HuH-7 (cell line): ENCODE data around the gene EXOC1.
A peak's percentile ranks its signal among the peaks of the same experiment; 100 is the strongest.
"Not testable (repeated sequence)": the region's sequence is repeated elsewhere in the genome, so short reads cannot be mapped to it uniquely, and the experiment has no call there.

Source experiments
- DNase-seq: peaks from one replicate; pipeline ENCODE4 v3.0.0; 2011; ENCODE audit warnings: low spot score

Gene EXOC1

DNA sequence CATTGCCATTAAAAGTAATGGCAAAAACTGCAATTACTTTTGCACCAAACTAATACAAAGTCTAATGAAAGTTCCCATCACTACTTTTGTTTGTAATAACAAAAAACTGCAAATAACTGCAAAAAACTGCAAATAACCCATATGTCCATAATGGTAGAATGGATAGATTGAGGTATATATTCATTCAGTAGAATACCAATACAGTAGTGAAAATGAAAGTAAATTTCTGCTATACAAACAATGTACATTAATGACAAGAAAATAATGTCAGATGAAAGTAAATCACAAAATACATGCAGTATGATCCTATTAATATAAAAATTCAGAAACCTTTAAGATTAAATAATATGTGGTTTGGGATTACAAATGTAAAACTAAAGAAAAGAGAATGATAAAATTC lies 54.0 kb downstream of the EXOC1 start:
- no peak for DNase-seq

DNA sequence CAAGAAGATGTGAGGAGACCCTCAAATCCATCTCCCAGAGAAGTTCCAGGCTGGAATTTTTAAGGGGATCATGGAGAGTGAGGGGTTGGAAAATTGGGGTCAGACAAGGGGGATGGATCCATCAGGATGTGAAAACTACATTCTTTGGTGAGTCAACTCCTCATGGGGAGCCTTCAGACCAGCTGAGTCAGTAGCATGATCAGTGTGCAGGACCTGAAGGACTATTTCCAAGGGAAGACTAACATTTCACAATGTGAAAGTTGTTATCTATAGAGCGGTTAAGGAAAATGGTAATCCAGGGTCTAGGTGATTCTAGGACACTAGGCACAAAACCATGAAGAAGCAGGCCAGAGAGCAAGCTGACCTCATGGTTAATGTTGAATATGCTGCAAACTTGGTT lies 56.7 kb downstream of the EXOC1 start:
- no peak for DNase-seq

DNA sequence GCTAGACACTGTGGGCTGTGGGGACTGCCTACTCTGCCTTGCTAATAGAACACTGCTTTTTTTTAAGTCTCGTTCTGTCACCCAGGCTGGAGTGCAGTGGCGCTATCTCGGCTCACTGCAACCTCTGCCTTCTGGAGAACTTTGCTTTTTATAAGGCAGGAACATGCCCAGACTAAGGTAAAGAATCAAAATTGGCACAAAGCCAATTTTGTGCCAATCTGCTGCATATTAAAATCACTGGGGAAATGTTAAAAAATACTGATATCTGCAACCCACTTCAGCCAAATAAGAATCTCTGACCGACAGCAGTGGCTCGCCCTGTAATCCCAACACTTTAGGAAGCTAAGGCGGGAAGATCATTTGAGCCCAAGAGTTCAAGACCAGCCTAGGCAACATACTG lies 58.8 kb downstream of the EXOC1 start:
- DNase-seq: no peak

DNA sequence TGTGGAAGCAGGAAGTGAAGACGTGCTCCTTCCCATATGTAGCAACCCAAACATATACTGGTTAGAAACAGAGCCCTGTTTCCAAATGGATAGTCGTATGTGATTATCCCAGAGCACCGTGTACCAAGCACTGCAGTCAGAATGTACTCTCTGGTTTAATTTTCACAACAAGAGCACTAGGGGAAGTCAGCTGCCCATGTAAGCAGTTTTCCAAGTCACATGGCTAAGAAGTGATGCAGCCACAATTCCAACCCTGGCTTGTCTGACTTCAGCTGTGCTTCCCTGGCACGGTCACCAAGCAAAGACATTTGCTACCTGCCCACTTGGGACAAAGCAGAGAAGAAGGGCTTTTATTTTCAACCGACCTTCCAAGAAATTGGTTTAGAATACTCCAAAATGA lies 67.1 kb downstream of the EXOC1 start:
- no peak for DNase-seq

DNA sequence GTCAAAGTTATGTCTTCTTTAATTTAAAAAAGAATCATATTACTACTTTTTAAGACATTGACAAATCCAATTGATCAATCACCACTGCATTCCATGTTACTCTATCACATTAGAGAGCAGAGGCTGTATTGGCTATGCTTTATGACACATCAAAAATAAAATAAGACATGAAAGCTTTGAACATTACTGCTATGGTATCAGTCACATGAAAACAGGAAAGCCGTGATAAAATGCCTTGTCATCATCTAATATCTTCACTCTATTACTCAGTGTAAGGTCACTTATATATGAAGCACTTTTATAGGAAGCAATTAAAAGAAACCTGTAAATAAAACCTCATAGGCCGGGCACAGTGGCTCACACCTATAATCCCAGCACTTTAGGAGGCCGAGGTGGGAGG lies 67.6 kb downstream of the EXOC1 start:
- DNase-seq: no peak

DNA sequence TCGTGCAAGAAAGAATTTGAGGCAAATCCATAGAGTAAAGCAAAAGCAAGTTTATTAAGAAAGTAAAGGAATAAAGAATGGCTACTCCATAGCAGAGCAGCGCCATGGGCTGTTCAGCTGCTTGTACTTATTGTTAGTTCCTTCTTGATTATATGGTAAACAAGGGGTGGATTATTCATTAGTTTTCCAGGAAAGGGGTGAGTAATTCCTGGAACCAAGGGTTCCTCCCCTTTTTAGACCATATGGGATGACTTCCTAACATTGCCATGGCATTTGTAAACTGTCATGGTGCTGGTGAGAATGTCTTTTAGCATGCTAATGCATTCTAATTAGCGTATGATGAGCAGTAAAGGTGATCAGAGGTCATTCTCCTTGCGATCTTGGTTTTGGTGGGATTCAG lies 71.8 kb downstream of the EXOC1 start:
- DNase-seq: no peak

DNA sequence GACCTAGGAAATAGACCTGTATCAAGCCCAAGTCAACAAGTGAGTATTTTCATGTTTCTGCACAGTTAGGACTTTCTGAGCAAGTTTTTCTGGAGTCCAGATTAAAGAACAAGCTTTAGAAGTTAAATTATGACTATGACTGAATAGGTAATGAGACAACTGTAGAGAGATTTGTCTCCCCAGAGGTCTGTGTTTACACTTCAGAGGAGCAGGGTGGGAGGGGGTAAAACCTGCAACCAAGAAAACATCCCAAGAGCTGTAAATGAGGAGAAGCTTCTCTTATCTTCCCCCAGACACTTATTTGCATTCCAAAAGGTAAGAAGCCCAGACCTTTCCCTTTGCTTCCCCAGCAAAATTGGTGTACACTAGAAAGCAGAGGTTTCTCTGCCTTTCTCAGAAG lies 73.2 kb downstream of the EXOC1 start:
- DNase-seq: no peak

DNA sequence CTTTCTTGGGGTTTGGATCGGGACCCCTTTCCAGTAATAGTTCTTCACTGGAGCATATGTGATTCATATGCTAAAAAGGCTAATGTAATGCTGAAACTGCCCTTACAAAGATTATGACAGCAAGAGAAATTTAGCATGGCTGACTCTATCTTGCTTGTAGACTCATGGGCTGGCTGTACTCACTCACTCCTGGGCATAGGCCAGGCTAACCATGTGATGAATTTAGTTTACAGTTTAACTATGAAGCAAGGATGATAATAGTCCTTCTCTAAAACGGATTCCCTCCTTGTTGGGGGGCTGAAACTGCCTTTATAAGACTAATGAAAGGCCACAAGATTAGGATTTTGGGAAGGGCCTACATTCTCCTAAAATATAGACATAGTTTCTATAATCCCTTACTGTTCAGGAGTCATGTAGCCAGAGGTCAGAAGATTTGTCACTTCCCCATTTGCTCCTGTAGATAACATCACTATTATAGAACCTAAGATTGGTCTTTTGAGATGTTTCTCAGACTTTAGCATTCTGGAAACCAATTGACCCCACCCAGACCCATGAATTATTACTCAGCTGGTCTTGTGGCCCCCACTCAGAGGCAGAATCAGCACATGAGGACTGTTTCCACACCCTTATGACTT lies 74.5 kb downstream of the EXOC1 start:
- no peak for DNase-seq

DNA sequence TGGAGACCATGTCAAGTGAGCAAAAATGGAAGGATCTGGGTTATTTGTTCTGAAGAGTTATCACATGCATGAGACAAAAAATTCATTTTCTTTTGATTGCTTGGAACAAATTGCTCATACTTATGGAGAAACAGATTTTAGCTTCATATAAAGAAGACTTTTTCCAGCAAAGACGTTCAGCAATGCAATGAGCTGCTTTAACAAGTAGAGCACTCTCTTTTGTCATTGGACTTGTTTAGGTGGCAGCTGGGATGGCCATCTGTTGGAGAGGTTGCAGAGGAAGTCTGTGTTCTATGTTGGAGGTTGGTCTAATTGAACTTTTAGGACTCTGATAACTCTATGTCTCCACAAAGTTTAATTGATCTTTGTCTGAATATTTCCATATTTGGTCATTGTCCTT lies 75.4 kb downstream of the EXOC1 start:
- DNase-seq: no peak

DNA sequence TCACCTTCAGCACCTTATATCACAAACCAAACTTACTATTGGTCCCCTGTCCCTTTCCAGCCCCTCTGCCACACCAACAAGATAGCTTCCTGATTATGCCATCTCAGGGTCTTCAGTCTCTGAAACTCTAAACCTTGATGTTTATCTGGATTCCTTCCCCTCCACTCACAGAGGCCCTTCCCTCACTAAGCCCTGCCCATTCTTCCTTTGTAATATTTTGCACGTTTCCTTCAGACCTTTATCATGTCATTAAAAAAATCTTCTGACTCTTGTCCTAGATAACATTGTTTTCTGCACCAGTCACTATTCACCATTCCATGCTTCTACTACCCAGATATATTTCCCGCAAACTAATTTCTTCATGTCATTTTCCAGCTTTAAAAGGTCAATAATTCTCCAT lies 77.6 kb downstream of the EXOC1 start:
- DNase-seq: no peak

DNA sequence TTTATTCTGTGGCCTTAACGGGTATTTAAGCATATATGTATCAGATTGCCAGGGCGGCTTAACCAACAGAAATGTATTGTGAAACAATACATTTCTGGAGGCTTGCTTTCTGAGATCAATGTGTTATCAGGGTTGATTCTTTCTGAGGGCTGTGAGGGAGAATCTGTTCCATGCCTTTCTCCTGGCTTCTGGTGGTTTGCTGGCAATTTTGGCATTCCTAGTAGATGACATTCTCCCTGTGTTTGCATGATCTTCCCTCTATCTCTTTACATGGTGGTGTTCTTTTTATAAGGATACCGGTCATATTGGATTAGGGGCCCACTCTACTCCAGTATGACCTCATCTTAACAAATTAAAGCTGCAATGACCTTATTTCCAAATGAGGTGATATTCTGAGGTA lies 78.4 kb downstream of the EXOC1 start:
- DNase-seq: no peak

DNA sequence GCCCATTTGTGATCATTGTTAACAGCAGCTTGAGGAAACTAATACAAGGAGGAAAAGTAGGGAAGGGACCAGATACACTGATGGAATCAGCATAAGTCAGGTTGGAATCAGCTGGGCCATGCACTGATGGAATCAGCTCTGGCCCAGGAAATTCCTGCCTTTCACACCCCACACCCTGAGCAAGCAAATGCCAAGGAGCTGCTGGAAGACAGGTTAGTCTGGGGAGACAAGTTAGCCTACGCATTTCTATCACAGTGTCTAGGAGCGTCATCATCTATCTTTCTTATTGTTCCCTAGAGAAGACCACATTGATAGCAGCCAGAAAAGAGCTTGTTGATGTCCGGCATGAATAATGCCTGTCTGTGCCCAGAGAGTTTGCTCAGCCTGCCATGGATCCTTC lies 79.1 kb downstream of the EXOC1 start:
- no peak for DNase-seq

DNA sequence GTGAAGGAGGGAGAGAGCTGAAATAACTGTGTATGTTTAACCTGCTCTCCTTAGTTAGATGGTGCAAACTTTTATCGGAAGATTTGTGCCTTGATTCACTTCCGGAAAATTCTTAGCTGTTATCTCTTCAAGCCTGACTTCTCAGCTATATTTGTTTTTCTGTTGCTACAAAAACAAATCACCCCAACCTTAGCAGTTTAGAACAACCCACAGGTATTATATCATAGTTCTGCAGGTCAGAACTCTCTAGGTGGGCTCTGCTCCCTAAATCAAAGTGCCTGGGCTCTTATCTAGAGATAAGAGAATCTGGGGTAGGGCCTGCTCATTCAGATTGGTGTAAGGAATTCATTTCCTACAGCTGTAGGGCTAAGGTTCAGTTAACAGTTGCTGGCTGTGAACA lies 80.2 kb downstream of the EXOC1 start:
- DNase-seq: no peak

DNA sequence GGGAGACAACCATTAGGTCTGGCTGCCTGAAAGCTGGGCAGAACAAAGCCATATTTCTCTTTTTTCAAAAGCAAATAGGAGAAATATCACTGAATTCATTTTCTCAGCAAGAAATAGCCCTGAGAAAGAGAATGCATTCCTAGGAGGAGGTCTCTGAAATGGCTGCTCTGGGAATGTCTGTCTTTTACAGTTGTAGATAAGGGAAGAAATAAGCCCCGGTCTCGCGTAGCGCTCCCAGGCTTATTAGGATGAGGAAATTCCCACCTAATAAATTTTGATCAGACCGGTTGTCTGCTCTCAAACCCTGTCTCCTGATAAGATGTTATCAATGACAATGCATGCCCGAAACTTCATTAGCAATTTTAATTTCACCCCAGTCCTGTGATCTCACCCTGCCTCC lies 82.5 kb downstream of the EXOC1 start:
- not testable (repeated sequence) for DNase-seq

DNA sequence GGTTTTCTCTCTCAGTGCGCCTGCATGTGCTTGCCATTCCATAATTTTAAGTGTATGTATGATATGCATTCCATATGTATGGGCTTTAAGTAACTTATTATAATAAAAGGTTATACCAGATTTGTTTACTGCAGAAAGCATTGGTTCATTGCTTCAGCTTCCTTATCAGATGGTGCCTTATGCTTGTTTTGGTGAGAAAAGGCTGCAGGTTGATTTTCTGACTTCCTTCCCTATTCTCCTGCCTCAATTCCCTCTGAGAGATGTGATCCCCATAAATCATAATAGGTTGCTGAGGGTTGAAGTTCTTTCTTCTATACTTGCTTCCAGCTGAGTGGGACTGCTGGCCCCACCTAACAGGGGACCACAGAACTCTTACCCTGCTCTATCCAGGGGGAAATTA lies 85.0 kb downstream of the EXOC1 start:
- DNase-seq: no peak

DNA sequence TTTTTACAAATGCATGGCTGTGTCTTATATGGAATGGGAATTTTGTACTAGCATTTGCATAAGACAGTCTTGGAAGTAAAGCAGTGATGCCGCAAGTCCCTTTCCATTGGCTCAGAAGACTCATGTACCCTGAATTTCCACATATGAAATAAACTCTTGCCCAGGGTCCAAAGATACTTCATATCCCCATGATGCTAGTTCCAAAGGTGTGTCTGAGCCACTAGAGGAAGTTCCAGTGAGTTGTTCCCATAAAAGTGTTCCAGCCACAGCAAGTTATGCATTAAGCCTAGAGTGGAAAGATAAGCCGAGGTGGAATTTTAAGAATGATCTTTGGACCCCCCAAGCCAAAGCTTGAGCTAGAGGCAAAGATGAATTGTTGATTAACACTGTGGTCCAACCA lies 86.0 kb downstream of the EXOC1 start:
- DNase-seq: no peak

DNA sequence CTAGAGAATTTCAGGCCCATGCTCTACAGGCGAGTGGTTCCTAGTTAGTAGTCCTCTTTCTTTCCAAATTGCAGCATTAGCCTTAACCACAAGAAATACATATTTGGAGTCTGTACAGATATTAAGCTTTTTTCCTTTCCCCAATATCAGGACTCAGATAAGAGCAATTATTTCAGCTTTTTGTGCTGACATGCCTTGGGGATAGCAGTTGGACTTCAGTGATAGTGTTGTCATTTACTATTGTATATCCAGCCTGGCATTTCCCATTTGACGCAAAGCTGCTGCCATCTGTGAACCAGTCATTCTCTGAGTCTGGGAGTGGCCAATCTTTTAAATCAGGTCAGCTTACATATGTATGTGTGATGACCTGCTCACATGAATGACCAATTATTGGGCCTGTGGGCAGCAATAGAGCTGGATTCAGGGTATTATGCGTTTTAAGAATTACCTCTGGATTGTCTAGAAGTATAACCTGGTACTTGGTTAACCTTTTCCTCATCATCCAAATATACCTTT lies 88.5 kb downstream of the EXOC1 start:
- no peak for DNase-seq

DNA sequence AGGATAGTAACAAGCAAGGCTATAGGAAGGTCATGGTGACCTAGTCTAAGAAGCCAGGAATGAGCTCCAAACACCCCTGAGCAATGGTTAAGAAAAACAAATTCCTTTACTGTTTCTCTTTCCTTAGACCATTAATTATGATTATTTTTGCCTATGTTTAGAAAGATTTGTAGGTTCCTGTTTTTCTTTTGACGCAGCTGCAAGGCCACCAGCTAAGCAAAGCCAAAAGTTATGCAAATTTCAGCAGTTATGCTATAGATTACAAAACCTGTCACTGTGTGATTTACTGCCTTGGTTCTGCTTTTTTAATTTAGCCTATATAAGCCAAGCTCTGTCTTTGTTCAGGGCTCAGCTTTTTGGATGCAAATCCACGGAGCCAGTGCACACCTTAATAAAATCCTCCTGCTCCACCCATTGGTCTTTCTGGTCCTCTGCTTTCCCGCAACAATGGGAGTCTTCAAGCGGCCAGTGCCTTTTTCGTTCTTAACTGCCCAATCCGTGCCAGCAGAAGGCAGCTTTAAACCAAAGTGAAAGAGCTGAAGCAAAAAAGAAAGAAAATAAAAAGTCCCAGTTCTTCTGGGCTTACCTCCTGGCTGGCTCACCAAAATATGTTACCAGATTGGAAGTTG lies 93.9 kb downstream of the EXOC1 start:
- DNase-seq: no peak

DNA sequence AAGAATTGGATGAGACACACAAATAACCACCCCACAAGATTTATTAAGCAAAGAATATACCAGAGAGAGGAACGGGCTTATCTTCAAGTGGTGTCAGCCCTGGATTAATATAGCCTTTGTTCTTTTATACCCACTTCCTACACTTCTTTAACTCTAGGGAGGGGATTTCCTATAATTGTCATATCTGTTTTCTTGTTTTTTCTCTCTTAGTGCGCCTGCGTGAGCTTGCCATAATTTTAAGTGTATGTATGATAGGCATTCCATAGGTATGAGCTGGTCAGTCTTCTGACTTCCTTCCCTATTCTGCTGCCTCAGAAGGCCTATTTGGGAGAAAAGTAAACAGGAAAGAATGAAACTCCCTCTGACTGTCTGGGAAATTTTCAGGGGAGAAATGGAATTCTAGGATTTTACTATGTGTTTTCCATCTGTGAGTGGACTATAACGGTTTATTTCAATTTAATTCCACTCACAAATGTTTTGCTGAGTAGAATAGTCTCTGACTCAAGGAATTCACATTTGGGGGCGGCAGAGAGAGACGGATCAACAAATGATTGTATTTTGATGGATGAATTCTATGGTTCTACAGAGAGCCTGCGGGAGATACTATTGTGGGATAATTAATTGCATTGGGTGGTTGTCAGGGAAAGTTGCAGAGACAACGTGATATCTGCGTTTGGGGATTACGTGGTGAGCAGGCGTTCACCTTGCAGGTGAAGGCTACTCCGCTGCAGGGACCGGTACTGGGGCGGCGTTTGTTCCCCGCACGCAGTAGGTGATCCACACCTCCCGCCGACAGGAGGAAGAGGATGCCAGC lies 94.7 kb downstream of the EXOC1 start:
- DNase-seq: no peak

DNA sequence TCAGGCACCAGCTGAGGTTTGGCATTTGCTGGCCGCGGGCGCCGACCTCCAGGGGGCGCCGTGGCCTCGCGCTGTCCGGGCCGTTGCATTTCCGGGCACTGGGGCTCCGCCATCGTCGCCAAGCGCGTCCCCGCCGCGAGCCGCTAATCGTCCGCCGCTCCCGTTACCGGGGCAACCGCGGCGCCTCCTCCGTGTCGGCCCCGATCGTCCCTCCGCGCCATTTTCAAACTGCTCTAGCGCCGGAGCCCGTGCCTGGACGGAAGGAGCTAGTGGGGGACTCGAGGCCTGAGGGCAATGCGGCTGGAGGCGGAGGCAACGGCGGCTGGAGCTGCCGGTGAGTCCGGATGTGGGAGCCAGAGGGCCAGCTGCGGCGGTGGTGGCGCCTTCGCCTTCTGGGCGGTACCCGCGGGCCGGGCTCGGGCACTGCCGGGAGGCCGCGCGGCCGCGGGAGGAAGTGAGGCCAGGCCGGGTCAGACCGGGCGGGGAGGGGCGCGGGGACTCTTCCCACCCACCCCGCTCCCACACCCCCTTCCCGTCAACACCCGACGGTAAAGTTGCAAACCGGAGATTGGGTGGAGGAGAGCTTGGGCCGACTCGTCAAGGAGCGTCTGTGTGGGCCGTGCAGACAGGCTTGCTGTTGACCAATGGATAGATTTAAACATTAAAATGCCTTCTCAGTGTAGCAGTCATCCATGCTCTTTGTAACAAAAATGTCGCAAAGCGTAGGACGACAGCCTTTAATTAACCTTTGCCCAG lies 95.5 kb downstream of the EXOC1 start, which contains the start of gene CEP135:
TSS of gene CEP135 (plus strand) at position 220 of the 756 bp plus-strand sequence. CDS start 3,186 bp downstream, outside the sequence.
- DNase-seq: peak; percentile 82

DNA sequence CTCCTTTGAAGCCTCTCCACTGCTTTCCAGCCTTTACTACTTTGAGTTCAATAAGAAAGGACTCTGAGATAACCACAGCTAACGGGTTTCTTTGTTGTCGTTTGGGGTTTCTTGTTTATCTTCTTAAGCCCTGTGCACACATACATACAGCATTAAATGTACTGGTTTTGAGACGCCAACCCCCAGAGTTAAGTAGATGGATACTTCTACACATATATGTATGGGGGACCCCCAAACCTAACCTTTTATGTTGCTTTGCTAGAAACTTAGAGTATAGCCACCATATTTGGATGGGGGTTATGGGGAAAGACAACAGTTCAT lies 96.0 kb downstream of the EXOC1 start:
- DNase-seq: no peak

DNA sequence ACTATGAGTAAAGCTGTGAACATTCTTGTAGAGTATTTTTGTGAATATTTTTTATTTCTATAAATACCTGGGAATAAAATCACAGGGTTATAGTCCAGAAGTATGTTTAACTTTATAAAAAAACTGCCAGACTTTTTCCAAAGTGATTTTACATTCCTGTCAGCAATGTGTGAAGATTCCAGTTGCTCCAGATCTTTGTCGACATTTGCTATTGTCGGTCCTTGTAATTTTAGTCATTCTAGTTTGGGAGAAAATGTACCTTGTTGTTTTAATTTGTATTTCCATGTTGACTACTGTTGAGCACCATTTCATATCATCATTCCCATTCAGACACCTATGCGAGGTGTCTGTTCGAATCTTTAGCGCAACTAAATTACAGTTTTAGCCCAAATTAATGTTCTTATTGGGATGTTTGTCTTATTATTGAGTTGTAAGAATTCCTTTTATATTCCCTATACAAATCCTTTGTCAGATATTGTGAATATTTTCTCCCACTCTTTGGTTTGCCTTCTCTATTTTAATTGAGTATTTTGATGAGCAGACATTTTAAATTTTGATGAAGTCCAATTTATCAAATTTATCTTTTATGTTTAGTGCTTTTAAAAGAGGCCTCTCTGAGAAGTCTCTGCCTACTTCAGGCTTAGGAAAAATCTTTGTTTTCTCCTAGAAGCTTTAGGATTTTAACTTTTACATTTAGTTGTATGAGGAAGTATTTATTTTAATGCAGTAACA lies 97.9 kb downstream of the EXOC1 start:
- no peak for DNase-seq
